CD14-positive monocyte (primary cell): ENCODE results near the gene RPS6KA2. TPM values are rescaled to one million over a fixed set of nuclear protein-coding genes. Genes with fewer than 3 reads are reported as not detected.
A peak's percentile ranks its signal among the peaks of the same experiment; 100 is the strongest.

Source experiments
- DNase-seq, 3 donors: peaks; one replicate each; pipeline ENCODE4 v3.0.0-alpha.2; 2011 to 2022
- H2AFZ ChIP-seq: 2 replicates; pipeline ENCODE4 v1.6.0; 2012; ENCODE audit warnings: mild to moderate bottlenecking, low read depth, low read length, inconsistent platforms; ENCODE audit not compliant: insufficient read depth, poor library complexity, severe bottlenecking
- H3K27ac ChIP-seq, 2 donors: 1 replicate in 1 of 2; 2 replicates in 1 of 2; pipeline ENCODE4 v1.5.1; 2012 to 2013; ENCODE audit warnings: low read length in 2 of 2, control low read depth in 1 of 2, inconsistent platforms in 1 of 2, low read depth in 1 of 2, mild to moderate bottlenecking in 1 of 2
- H3K27me3 ChIP-seq, 2 donors: one replicate each; pipeline versions ENCODE4 v1.6.0 to v1.6.1; 2011 to 2013; ENCODE audit warnings: low read length in 2 of 2; ENCODE audit not compliant: control insufficient read depth in 2 of 2, insufficient read depth in 2 of 2
- H3K36me3 ChIP-seq, 2 donors: replicated peaks in 1 of 2; 1 replicate in 1 of 2; 2 replicates in 1 of 2; pipeline versions ENCODE4 v1.5.1 to v1.6.1; 2012 to 2013; ENCODE audit warnings: low read length in 2 of 2, control low read depth in 1 of 2, inconsistent platforms in 1 of 2, mild to moderate bottlenecking in 1 of 2; ENCODE audit not compliant: insufficient read depth in 2 of 2, control insufficient read depth in 1 of 2
- H3K4me1 ChIP-seq, 2 donors: 1 replicate in 1 of 2; 2 replicates in 1 of 2; pipeline versions ENCODE4 v1.5.1 to v1.6.1; 2012 to 2013; ENCODE audit warnings: low read length in 2 of 2, control low read depth in 1 of 2, inconsistent platforms in 1 of 2, mild to moderate bottlenecking in 1 of 2, moderate library complexity in 1 of 2; ENCODE audit not compliant: insufficient read depth in 2 of 2, control insufficient read depth in 1 of 2
- H3K4me2 ChIP-seq: replicated peaks from 2 replicates; pipeline ENCODE3; 2012; ENCODE audit warnings: low read length, moderate library complexity, mild to moderate bottlenecking; ENCODE audit not compliant: poor library complexity, severe bottlenecking; ENCODE audit errors: extremely low read depth
- H3K4me3 ChIP-seq, 3 experiments: fragments of 200-600 bp in 1 of 3; sonication (generic) in 1 of 3; replicated peaks in 1 of 3; 1 replicate in 2 of 3; 2 replicates in 1 of 3; pipeline ENCODE4 v1.5.1; 2011 to 2013; ENCODE audit warnings: low read length in 3 of 3, mild to moderate bottlenecking in 3 of 3, control low read depth in 2 of 3, low read depth in 2 of 3, inconsistent platforms in 1 of 3, moderate library complexity in 1 of 3
- H3K79me2 ChIP-seq: 2 replicates; pipeline ENCODE4 v1.6.0; 2012; ENCODE audit warnings: mild to moderate bottlenecking, control low read depth, inconsistent platforms, low read length, moderate library complexity; ENCODE audit not compliant: insufficient read depth
- H3K9ac ChIP-seq: 2 replicates; pipeline ENCODE4 v1.6.0; 2017; ENCODE audit warnings: low read length, mild to moderate bottlenecking; ENCODE audit not compliant: insufficient read depth, poor library complexity, severe bottlenecking
- H3K9me3 ChIP-seq, 2 donors: replicated peaks in 1 of 2; 1 replicate in 1 of 2; 2 replicates in 1 of 2; pipeline versions ENCODE4 v1.5.1 to v1.6.1; 2012 to 2013; ENCODE audit warnings: low read length in 2 of 2, control low read depth in 1 of 2; ENCODE audit not compliant: control insufficient read depth in 1 of 2, insufficient read depth in 1 of 2
- H4K20me1 ChIP-seq: 2 replicates; pipeline ENCODE4 v1.6.0; 2012; ENCODE audit warnings: mild to moderate bottlenecking, low read length, control low read depth, moderate library complexity; ENCODE audit not compliant: insufficient read depth
- H3K27ac Mint-ChIP-seq, 7 donors: one replicate each; pipeline ENCODE4 v1.8.0; 2020; ENCODE audit warnings: mild to moderate bottlenecking in 7 of 7, mixed read lengths in 7 of 7, moderate library complexity in 6 of 7, inconsistent platforms in 2 of 7
- H3K27me3 Mint-ChIP-seq, 3 donors: one replicate each; pipeline ENCODE4 v1.8.0; 2021 to 2022; ENCODE audit warnings: low read depth in 3 of 3, mild to moderate bottlenecking in 3 of 3, mixed read lengths in 3 of 3, moderate library complexity in 3 of 3, inconsistent platforms in 1 of 3
- H3K36me3 Mint-ChIP-seq, 2 donors: one replicate each; pipeline ENCODE4 v1.8.0; 2020; ENCODE audit warnings: mixed read lengths in 2 of 2, inconsistent platforms in 1 of 2, mild to moderate bottlenecking in 1 of 2
- H3K4me1 Mint-ChIP-seq: one replicate; pipeline ENCODE4 v1.8.0; 2020; ENCODE audit warnings: mild to moderate bottlenecking, mixed read lengths
- H3K4me3 Mint-ChIP-seq, 2 donors: one replicate each; pipeline ENCODE4 v1.8.0; 2020; ENCODE audit warnings: mild to moderate bottlenecking in 2 of 2, mixed read lengths in 2 of 2, moderate library complexity in 1 of 2
- H3K9me3 Mint-ChIP-seq, 7 donors: one replicate each; pipeline ENCODE4 v1.8.0; 2020 to 2022; ENCODE audit warnings: mixed read lengths in 7 of 7, mild to moderate bottlenecking in 6 of 7, moderate library complexity in 6 of 7, inconsistent platforms in 2 of 7
- CTCF ChIP-seq: fragments of 200-600 bp; IDR thresholded peaks from one replicate; pipeline ENCODE4 v1.8.0; 2022; ENCODE audit warnings: antibody characterized with exemption, mild to moderate bottlenecking
- WGBS: methylation state at CpG from one replicate; pipeline ENCODE4 v1.1.5; 2013; ENCODE audit warnings: missing lambda C conversion rate; ENCODE audit not compliant: insufficient coverage; 5-methylcytosine and 5-hydroxymethylcytosine counted together
- intact Hi-C, 2 donors: fragments of 100-400 bp; cut with micrococcal nuclease; formaldehyde crosslinking; loops; one replicate each; pipeline versions ENCODE4 v1.15.0 to v1.15.1; 2023
- polyA plus RNA-seq, 3 donors: library from polyadenylated mRNA; depleted of rRNA in 1 of 3; unstranded in 2 of 3; stranded (reverse) in 1 of 3; fragments of 300-500 nt in 2 of 3; fragments of >200 nt in 1 of 3; fragmentation: Illumina TruSeq in 2 of 3; gene quantifications; 1 replicate in 2 of 3; 2 replicates in 1 of 3; pipeline ENCODE4 v1.2.3, GENCODE V29; 2012 to 2021

Gene RPS6KA2
- polyA plus RNA-seq, 3 donors, result 1.4 to 3.1 (median 1.9) TPM

- Histone ChIP-seq H4K20me1 (no peaks in the 10 kb centered on the region), H3K4me3 (no peak overlapping the region), H3K9me3 (no peaks in the 10 kb centered on the region), H3K9ac (no peak overlapping the region), H3K4me2 (no peak overlapping the region), H2AFZ (no peak overlapping the region), H3K79me2 (no peaks in the 10 kb centered on the region), H3K27ac (no peak overlapping the region), H3K27me3 (no peaks in the 10 kb centered on the region), H3K36me3 (no peaks in the 10 kb centered on the region), H3K4me1 (no peaks in the 10 kb centered on the region)
- peaks cover 0 to 5% (median 1%) of the 10 kb centered on the region in 3 donors for H3K27me3 Mint-ChIP-seq
- intact Hi-C loops, result no loop called here
- H3K4me1 Mint-ChIP-seq, result peaks cover 6% of the 10 kb centered on the region
- WGBS, result 94% methylated on average over 14 of the region's 15 CpGs
- TF ChIP-seq CTCF, result no peak
- H3K27ac Mint-ChIP-seq, result no peak overlapping the region
- H3K9me3 Mint-ChIP-seq, result peaks cover 0 to 4% (median 0%) of the 10 kb centered on the region in 7 donors
- no peak for DNase-seq
- H3K36me3 Mint-ChIP-seq, result peaks cover 0 to 3% of the 10 kb centered on the region in 2 donors
- no peak overlapping the region for H3K4me3 Mint-ChIP-seq
Measured at GRCh38 chr6:166411271-166411670, 215.8 kb downstream of the RPS6KA2 start.

- DNase-seq, result no peak
- Mint-ChIP-seq H3K27ac (no peak overlapping the region), H3K9me3 (no peaks in the 10 kb centered on the region), H3K36me3 (peaks cover 0 to 3% of the 10 kb centered on the region in 2 donors), H3K4me1 (peaks cover 6% of the 10 kb centered on the region), H3K27me3 (peaks cover 0 to 5% (median 0%) of the 10 kb centered on the region in 3 donors), H3K4me3 (peak overlapping the region in 1 of 2 donors; percentile 25)
- no peaks in the 10 kb centered on the region for H4K20me1 ChIP-seq
- H3K4me3 ChIP-seq, result no peak overlapping the region
- no peaks in the 10 kb centered on the region for H3K27me3 ChIP-seq
- H3K79me2 ChIP-seq, result no peaks in the 10 kb centered on the region
- TF ChIP-seq CTCF, result no peak
- intact Hi-C loops, result no loop called here
- H3K36me3 ChIP-seq, result no peaks in the 10 kb centered on the region
- H2AFZ ChIP-seq, result no peak overlapping the region
- H3K4me2 ChIP-seq, result no peak overlapping the region
- no peak overlapping the region for H3K9ac ChIP-seq
- 100% methylated on average over 3 of the region's 10 CpGs for WGBS
- H3K4me1 ChIP-seq, result no peaks in the 10 kb centered on the region
- H3K27ac ChIP-seq, result no peak overlapping the region
- H3K9me3 ChIP-seq, result no peaks in the 10 kb centered on the region
Measured at GRCh38 chr6:166410426-166410935, 216.6 kb downstream of the RPS6KA2 start.
